ENCODE results near the gene IPCEF1.
"Not testable (repeated sequence)": the region's sequence is repeated elsewhere in the genome, so short reads cannot be mapped to it uniquely, and the experiment has no call there.

Gene IPCEF1

GRCh38 chr6:154334147-154334546, 22.5 kb downstream of the IPCEF1 start:
- DNase-seq (ENCODE audit: low read depth in 2 of 2) = not testable (repeated sequence)

GRCh38 chr6:154331750-154332149, 24.9 kb downstream of the IPCEF1 start:
- no peak for DNase-seq (ENCODE audit: low read depth in 2 of 2)

- no peak for DNase-seq (ENCODE audit: low read depth in 2 of 2)
Observed at GRCh38 chr6:154329350-154330170, 27.0 kb downstream of the IPCEF1 start.

- DNase-seq (ENCODE audit: low read depth in 2 of 2) = not testable (repeated sequence)
Observed at GRCh38 chr6:154327313-154327712, 29.3 kb downstream of the IPCEF1 start.

- no peak for DNase-seq (ENCODE audit: low read depth in 2 of 2)
Observed at GRCh38 chr6:154325142-154325541, 31.5 kb downstream of the IPCEF1 start.

GRCh38 chr6:154320181-154320580, 36.4 kb downstream of the IPCEF1 start:
- no peak for DNase-seq (ENCODE audit: low read depth in 2 of 2)

- peak; percentile 96 for DNase-seq (ENCODE audit: low read depth in 2 of 2)
Observed at GRCh38 chr6:154319231-154319858, 37.3 kb downstream of the IPCEF1 start.

GRCh38 chr6:154318721-154319120, 37.9 kb downstream of the IPCEF1 start:
- DNase-seq (ENCODE audit: low read depth in 2 of 2) = peak; percentile 74 to 79

- no peak for DNase-seq (ENCODE audit: low read depth in 2 of 2)
Observed at GRCh38 chr6:154316131-154316530, 40.5 kb downstream of the IPCEF1 start.

GRCh38 chr6:154314084-154314483, 42.5 kb downstream of the IPCEF1 start:
- DNase-seq (ENCODE audit: low read depth in 2 of 2) = no peak

- no peak for DNase-seq (ENCODE audit: low read depth in 2 of 2)
Observed at GRCh38 chr6:154308986-154309385, 47.6 kb downstream of the IPCEF1 start.

- no peak for DNase-seq (ENCODE audit: low read depth in 2 of 2)
Observed at GRCh38 chr6:154307696-154308425, 48.7 kb downstream of the IPCEF1 start.

- DNase-seq (ENCODE audit: low read depth in 2 of 2) = not testable (repeated sequence)
Observed at GRCh38 chr6:154307147-154307546, 49.5 kb downstream of the IPCEF1 start.

- DNase-seq (ENCODE audit: low read depth in 2 of 2) = no peak
Observed at GRCh38 chr6:154306696-154307095, 49.9 kb downstream of the IPCEF1 start.

GRCh38 chr6:154304191-154304590, 52.4 kb downstream of the IPCEF1 start:
- DNase-seq (ENCODE audit: low read depth in 2 of 2) = no peak

GRCh38 chr6:154303642-154304041, 53.0 kb downstream of the IPCEF1 start:
- DNase-seq (ENCODE audit: low read depth in 2 of 2) = not testable (repeated sequence)

GRCh38 chr6:154301839-154302752, 54.5 kb downstream of the IPCEF1 start:
- DNase-seq (ENCODE audit: low read depth in 2 of 2) = peak; percentile 79 to 82

GRCh38 chr6:154301086-154301625, 55.4 kb downstream of the IPCEF1 start:
- no peak for DNase-seq (ENCODE audit: low read depth in 2 of 2)

GRCh38 chr6:154298297-154298696, 58.3 kb downstream of the IPCEF1 start:
- no peak for DNase-seq (ENCODE audit: low read depth in 2 of 2)

- no peak for DNase-seq (ENCODE audit: low read depth in 2 of 2)
Observed at GRCh38 chr6:154297721-154298120, 58.9 kb downstream of the IPCEF1 start.

- DNase-seq (ENCODE audit: low read depth in 2 of 2) = no peak
Observed at GRCh38 chr6:154297210-154297609, 59.4 kb downstream of the IPCEF1 start.
